ENCODE data around the gene PLEKHH1. TPM values are rescaled to one million over a fixed set of nuclear protein-coding genes. Genes with fewer than 3 reads are reported as not detected.

Gene PLEKHH1
- total and polyA plus RNA-seq, 9 of the 15 experiments (the other 6 are each of a cell fraction or from before 2014, with no cell fraction given) = 0.76 to 5.9 (median 2.9) TPM

DNA sequence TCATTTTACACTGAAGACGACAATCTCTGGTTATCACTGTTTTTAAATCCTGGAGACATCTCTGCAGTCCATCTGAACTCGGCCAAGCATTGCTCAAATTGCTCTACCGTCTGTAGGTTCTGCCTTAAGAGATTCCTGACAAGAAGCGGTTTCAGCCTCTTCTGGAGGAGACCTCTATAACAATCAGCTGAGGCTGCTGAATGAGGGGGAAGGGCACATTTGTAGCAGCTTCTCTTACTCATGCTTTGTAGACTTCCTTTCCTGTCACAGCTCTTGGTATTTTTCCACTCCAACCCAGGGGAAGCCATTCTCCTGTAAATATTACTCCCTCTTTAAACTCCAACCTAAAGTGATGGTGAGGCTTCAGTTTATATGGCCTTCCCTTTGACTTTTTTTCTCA lies 89.6 kb downstream of the PLEKHH1 start:
- Histone ChIP-seq H3K4me1 (replicated peaks in 1 of 2; ENCODE audit: control insufficient read depth in 2 of 2, insufficient read depth in 2 of 2, low read length in 2 of 2) (peaks cover 14 to 25% of the 10 kb centered on the region in 2 experiments; a peak in 4 of 5 replicates), H3K4me2 (ENCODE audit: insufficient read depth, low read length) (peak overlapping the region; percentile 61), H4K20me1 (replicated peaks; ENCODE audit: control insufficient read depth, insufficient read depth, low read length) (no peaks in the 10 kb centered on the region), H3K4me3 (no peak overlapping the region), H3K9me1 (ENCODE audit: control insufficient read depth, insufficient read depth, low read length) (no peaks in the 10 kb centered on the region), H3K79me2 (ENCODE audit: control insufficient read depth, insufficient read depth, low read length) (peaks cover 4% of the 10 kb centered on the region; the same call in 2 of the 3 replicates), H3K36me3 (ENCODE audit: control insufficient read depth, insufficient read depth, low read length) (no peaks in the 10 kb centered on the region; the same call in 2 of the 3 replicates), H3K27me3 (ENCODE audit: control insufficient read depth in 2 of 2, insufficient read depth in 2 of 2, low read length in 2 of 2) (no peaks in the 10 kb centered on the region), H3K27ac (ENCODE audit: extremely low read depth, low read depth, low read length) (peak overlapping the region; percentile 69), H3K9me3 (replicated peaks; ENCODE audit: control insufficient read depth, insufficient read depth, low read depth, low read length) (no peaks in the 10 kb centered on the region), H3K9ac (ENCODE audit: insufficient read depth in 1 of 2, low read depth in 2 of 2, low read length in 2 of 2) (peak overlapping the region in 1 of 2 experiments; percentile 51; a peak in 2 of 4 replicates), H2AFZ (ENCODE audit: low read depth, low read length) (peak overlapping the region; percentile 63)
- peak; percentile 15 to 71 (median 35) for DNase-seq (ENCODE audit: extremely low read depth in 1 of 4, low spot score in 3 of 4)
- TSS peak; percentile 26 for BruUV-seq (replicated peaks)
- ChIA-PET POLR2A (interaction anchor here (1.1 to 1.4 kb wide), 2 partner anchors 9 to 12 kb away, joined by 3 to 5 read pairs; no protein-coding TSS in a partner anchor), CTCF (ENCODE audit: low intra/inter-chr PET ratio) (no interaction called here)
- in situ Hi-C loops (cut with MboI) (loop anchor here (5.0 kb wide), 1 partner anchor 45 kb away; no protein-coding TSS in a partner anchor), intact Hi-C loops (cut with micrococcal nuclease) (loop anchor here (2.0 kb wide), 1 partner anchor 14 kb away; no protein-coding TSS in a partner anchor)
- ATAC-seq = peak; percentile 44
- WGBS (ENCODE audit: insufficient coverage, low coverage, missing lambda C conversion rate) = 0% methylated on average over 4 of the region's 4 CpGs
- peak; percentile 85 for FAIRE-seq
- TF ChIP-seq BCL6 (CRISPR knock-in tag; IDR thresholded peaks at IDR 0.05) (no peak), CBFA2T3 (IDR thresholded peaks at IDR 0.05) (0 out of 2 replicates have a peak, but pooled peaks have one; percentile 23), TEAD4 (IDR thresholded peaks at IDR 0.05; ENCODE audit: low read length) (peak; percentile 30; the same call in 1 of the 2 replicates), TEAD4 (CRISPR knock-in tag; IDR thresholded peaks at IDR 0.05; ENCODE audit: borderline replicate concordance) (no peak), MGA (IDR thresholded peaks at IDR 0.05) (no peak), ZKSCAN8 (CRISPR knock-in tag; IDR thresholded peaks at IDR 0.05) (0 out of 2 replicates have a peak, but pooled peaks have one; percentile 37), PRMT5 (CRISPR knock-in tag; IDR thresholded peaks at IDR 0.05) (no peak), SNAPC5 (CRISPR knock-in tag; IDR thresholded peaks at IDR 0.05) (no peak)
- TF ChIP-seq, protein P1, sequence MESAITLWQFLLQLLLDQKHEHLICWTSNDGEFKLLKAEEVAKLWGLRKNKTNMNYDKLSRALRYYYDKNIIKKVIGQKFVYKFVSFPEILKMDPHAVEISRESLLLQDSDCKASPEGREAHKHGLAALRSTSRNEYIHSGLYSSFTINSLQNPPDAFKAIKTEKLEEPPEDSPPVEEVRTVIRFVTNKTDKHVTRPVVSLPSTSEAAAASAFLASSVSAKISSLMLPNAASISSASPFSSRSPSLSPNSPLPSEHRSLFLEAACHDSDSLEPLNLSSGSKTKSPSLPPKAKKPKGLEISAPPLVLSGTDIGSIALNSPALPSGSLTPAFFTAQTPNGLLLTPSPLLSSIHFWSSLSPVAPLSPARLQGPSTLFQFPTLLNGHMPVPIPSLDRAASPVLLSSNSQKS (CRISPR knock-in tag; IDR thresholded peaks at IDR 0.05) = no peak

Data from K562 (cell line).